Measurements from ENCODE around the gene APBA1.
A peak's percentile ranks its signal among the peaks of the same experiment; 100 is the strongest.

The APBA1 gene

GRCh38 chr9:69535286-69535832 is 136.8 kb downstream of the APBA1 start:
- no peak for DNase-seq (ENCODE audit: low spot score)

GRCh38 chr9:69532396-69532795 is 139.8 kb downstream of the APBA1 start:
- no peak for DNase-seq (ENCODE audit: low spot score)

GRCh38 chr9:69527454-69527853 is 144.7 kb downstream of the APBA1 start:
- no peak for DNase-seq (ENCODE audit: low spot score)

GRCh38 chr9:69526699-69527098 is 145.5 kb downstream of the APBA1 start:
- no peak for DNase-seq (ENCODE audit: low spot score)

- DNase-seq (ENCODE audit: low spot score) = no peak
Observed at GRCh38 chr9:69519470-69520240, 152.5 kb downstream of the APBA1 start.

GRCh38 chr9:69516353-69517322 is 155.5 kb downstream of the APBA1 start:
- no peak for DNase-seq (ENCODE audit: low spot score)

- no peak for DNase-seq (ENCODE audit: low spot score)
Observed at GRCh38 chr9:69515810-69516209, 156.4 kb downstream of the APBA1 start.

- DNase-seq (ENCODE audit: low spot score) = no peak
Observed at GRCh38 chr9:69513141-69513820, 158.9 kb downstream of the APBA1 start.

GRCh38 chr9:69504058-69504457 is 168.1 kb downstream of the APBA1 start:
- no peak for DNase-seq (ENCODE audit: low spot score)

- no peak for DNase-seq (ENCODE audit: low spot score)
Observed at GRCh38 chr9:69502671-69503301, 169.4 kb downstream of the APBA1 start.

GRCh38 chr9:69500896-69501295 is 171.3 kb downstream of the APBA1 start:
- DNase-seq (ENCODE audit: low spot score) = peak; percentile 82

- DNase-seq (ENCODE audit: low spot score) = peak; percentile 49
Observed at GRCh38 chr9:69499959-69500358, 172.2 kb downstream of the APBA1 start.

GRCh38 chr9:69499407-69499806 is 172.8 kb downstream of the APBA1 start:
- peak; percentile 16 for DNase-seq (ENCODE audit: low spot score)

GRCh38 chr9:69498470-69498869 is 173.7 kb downstream of the APBA1 start:
- DNase-seq (ENCODE audit: low spot score) = peak; percentile 62

- DNase-seq (ENCODE audit: low spot score) = no peak
Observed at GRCh38 chr9:69497816-69498215, 174.4 kb downstream of the APBA1 start.

GRCh38 chr9:69496846-69497450 is 175.2 kb downstream of the APBA1 start:
- DNase-seq (ENCODE audit: low spot score) = no peak

GRCh38 chr9:69495296-69495695 is 176.9 kb downstream of the APBA1 start:
- no peak for DNase-seq (ENCODE audit: low spot score)

- DNase-seq (ENCODE audit: low spot score) = no peak
Observed at GRCh38 chr9:69494763-69495162, 177.4 kb downstream of the APBA1 start.

- no peak for DNase-seq (ENCODE audit: low spot score)
Observed at GRCh38 chr9:69494208-69494607, 178.0 kb downstream of the APBA1 start.

- DNase-seq (ENCODE audit: low spot score) = no peak
Observed at GRCh38 chr9:69486498-69486897, 185.7 kb downstream of the APBA1 start.

- no peak for DNase-seq (ENCODE audit: low spot score)
Observed at GRCh38 chr9:69485466-69485865, 186.7 kb downstream of the APBA1 start.

Data from SK-N-DZ (cell line).